GM13976 (cell line): ENCODE measurements around the gene MILR1.

ENCODE experiments used
- DNase-seq: peaks from one replicate; pipeline ENCODE4 v3.0.0; 2012; ENCODE audit warnings: low spot score
- CTCF ChIP-seq: IDR thresholded peaks from 2 replicates; pipeline ENCODE4 v1.5.1; 2012; ENCODE audit warnings: borderline replicate concordance, mild to moderate bottlenecking; ENCODE audit not compliant: insufficient read depth; ENCODE audit errors: extremely low read depth, missing control alignments, control extremely low read depth
- in situ Hi-C: fragments of 300-500 bp; cut with MboI; formaldehyde crosslinking; loops from one replicate; pipeline ENCODE4 v1.12.0; 2022; ENCODE audit warnings: low sequenced_read_pairs, mixed read lengths, inconsistent platforms; ENCODE audit not compliant: unreplicated experiment

The MILR1 gene

GRCh38 chr17:64502809-64503208 lies 53.9 kb downstream of the MILR1 start:
- no peak for TF ChIP-seq CTCF
- no peak for DNase-seq
- in situ Hi-C loops = no loop called here

GRCh38 chr17:64503341-64503740 lies 54.4 kb downstream of the MILR1 start:
- no peak for TF ChIP-seq CTCF
- in situ Hi-C loops = no loop called here
- no peak for DNase-seq

- TF ChIP-seq CTCF = no peak
- in situ Hi-C loops = no loop called here
- DNase-seq = no peak
These were observed 55.2 kb downstream of the MILR1 start for GRCh38 chr17:64503821-64504768.

GRCh38 chr17:64504769-64505339 lies 55.9 kb downstream of the MILR1 start:
- in situ Hi-C loops = no loop called here
- no peak for TF ChIP-seq CTCF
- no peak for DNase-seq

GRCh38 chr17:64505340-64506200 lies 56.7 kb downstream of the MILR1 start:
- DNase-seq = peak; percentile 87
- in situ Hi-C loops = no loop called here
- TF ChIP-seq CTCF = no peak

- TF ChIP-seq CTCF = no peak
- DNase-seq = peak; percentile 96
- in situ Hi-C loops = no loop called here
These were observed 57.3 kb downstream of the MILR1 start, which contains the start of gene DDX5 for GRCh38 chr17:64506201-64506575. TSS of gene DDX5 (minus strand) at chr17:64506289. CDS start at chr17:64506119, 170 bp downstream.
